Esophagus squamous epithelium (tissue), 5 donors: Measurements from ENCODE around the gene PFKL. TPM values are rescaled to one million over a fixed set of nuclear protein-coding genes. Genes with fewer than 3 reads are reported as not detected.

Experiments used
- DNase-seq: peaks from one replicate; lab custom pipeline; 2025; lab: John Stamatoyannopoulos, UW
- H3K27ac ChIP-seq, 4 donors: fragments of 200-600 bp; sonication (generic); one replicate each; pipeline ENCODE4 v1.5.1; 2016 to 2019; ENCODE audit warnings: mild to moderate bottlenecking in 1 of 4
- H3K27me3 ChIP-seq, 4 donors: fragments of 200-600 bp; sonication (generic); 1 replicate in 3 of 4; 2 replicates in 1 of 4; pipeline versions ENCODE4 v1.5.1 to v1.6.0; 2017 to 2021; ENCODE audit warnings: antibody characterized with exemption in 1 of 4
- H3K36me3 ChIP-seq, 3 donors: fragments of 200-600 bp; sonication (generic); one replicate each; pipeline ENCODE4 v1.5.1; 2016 to 2019
- H3K4me1 ChIP-seq, 3 donors: fragments of 200-600 bp; sonication (generic); one replicate each; pipeline ENCODE4 v1.5.1; 2017 to 2019
- H3K4me3 ChIP-seq, 4 donors: fragments of 200-600 bp; sonication (generic); 1 replicate in 3 of 4; 2 replicates in 1 of 4; pipeline ENCODE4 v1.5.1; 2016 to 2019; ENCODE audit warnings: mild to moderate bottlenecking in 2 of 4, moderate library complexity in 1 of 4
- H3K9me3 ChIP-seq, 3 donors: fragments of 200-600 bp; sonication (generic); one replicate each; pipeline ENCODE4 v1.5.1; 2016 to 2019
- POLR2A ChIP-seq, 4 donors: fragments of 450-650 bp; IDR thresholded peaks; one replicate each; pipeline ENCODE4 v1.6.1; 2017; ENCODE audit warnings: antibody characterized with exemption in 4 of 4, mild to moderate bottlenecking in 4 of 4, moderate library complexity in 3 of 4
- WGBS, 2 donors: methylation state at CpG; one replicate each; pipeline ENCODE4 v1.1.5; 2018; 5-methylcytosine and 5-hydroxymethylcytosine counted together
- intact Hi-C: fragments of 100-400 bp; cut with DNase I; formaldehyde crosslinking; loops from one replicate; pipeline ENCODE4 v1.15.0; 2022
- total RNA-seq, 4 donors: library from RNA; depleted of rRNA; stranded (reverse); fragments of >200 nt; gene quantifications; one replicate each; pipeline ENCODE4 v1.1.0, GENCODE V29; 2016
- TF ChIP-seq, protein P1 (sequence below), 6 experiments: fragments of 450-650 bp in 4 of 6; fragments of 200-600 bp in 2 of 6; sonication (generic) in 2 of 6; IDR thresholded peaks; one replicate each; pipeline ENCODE4 v1.5.1; 2016 to 2019; ENCODE audit warnings: antibody characterized with exemption in 6 of 6, mild to moderate bottlenecking in 4 of 6, moderate library complexity in 4 of 6
- donor health status: DM: yes; HTN: yes; CAD: no.

Gene PFKL
- total RNA-seq, 4 donors from 2014 or later, result 81.3 to 135 (median 94.6) TPM

DNA sequence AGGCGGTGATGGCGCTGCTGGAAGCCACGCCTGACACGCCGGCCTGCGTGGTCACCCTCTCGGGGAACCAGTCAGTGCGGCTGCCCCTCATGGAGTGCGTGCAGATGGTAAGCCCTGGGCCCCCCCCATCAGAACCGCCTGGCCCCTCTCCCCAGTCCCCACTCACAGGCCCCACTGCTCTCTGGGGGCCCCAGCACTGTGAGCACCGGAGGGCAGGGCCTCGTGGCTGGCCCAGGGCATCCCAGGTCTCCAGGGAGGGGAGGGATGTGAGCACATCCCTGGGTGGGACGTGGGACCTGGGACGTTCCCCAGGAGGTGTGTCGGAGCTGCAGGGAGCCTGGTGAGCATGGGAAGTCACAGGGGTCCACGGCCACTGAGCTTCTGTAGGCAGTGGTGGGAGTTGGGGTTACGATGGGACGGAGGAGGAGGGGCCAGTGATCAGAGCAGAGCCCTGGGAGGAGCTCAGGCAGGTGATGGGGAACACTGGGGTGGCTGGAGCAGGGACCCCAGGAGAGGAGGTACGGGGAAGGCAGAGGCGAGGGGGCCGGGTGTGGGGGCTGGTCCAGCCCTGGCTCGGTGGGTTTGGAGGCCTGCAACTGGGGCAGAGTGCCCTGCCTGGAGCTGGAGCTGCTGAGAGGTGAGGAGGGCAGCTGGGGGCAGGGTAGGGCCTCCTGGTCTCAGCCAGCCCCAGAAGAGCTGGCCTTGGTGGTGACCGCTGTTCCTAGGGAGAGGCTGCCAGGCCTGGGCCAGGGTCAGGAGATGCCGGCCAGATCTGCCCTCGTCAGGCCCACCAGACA, 18.8 kb downstream of the PFKL start:
- Histone ChIP-seq H3K27ac (no peak overlapping the region), H3K36me3 (peaks cover 17 to 100% (median 33%) of the 10 kb centered on the region in 3 donors), H3K4me1 (no peaks in the 10 kb centered on the region), H3K9me3 (no peaks in the 10 kb centered on the region), H3K4me3 (no peak overlapping the region), H3K27me3 (no peaks in the 10 kb centered on the region)
- 81 to 100% methylated on average over 1 to 3 of the region's 25 CpGs for WGBS, 2 donors
- DNase-seq, result no peak
- intact Hi-C loops, result no loop called here
- TF ChIP-seq, protein P1, sequence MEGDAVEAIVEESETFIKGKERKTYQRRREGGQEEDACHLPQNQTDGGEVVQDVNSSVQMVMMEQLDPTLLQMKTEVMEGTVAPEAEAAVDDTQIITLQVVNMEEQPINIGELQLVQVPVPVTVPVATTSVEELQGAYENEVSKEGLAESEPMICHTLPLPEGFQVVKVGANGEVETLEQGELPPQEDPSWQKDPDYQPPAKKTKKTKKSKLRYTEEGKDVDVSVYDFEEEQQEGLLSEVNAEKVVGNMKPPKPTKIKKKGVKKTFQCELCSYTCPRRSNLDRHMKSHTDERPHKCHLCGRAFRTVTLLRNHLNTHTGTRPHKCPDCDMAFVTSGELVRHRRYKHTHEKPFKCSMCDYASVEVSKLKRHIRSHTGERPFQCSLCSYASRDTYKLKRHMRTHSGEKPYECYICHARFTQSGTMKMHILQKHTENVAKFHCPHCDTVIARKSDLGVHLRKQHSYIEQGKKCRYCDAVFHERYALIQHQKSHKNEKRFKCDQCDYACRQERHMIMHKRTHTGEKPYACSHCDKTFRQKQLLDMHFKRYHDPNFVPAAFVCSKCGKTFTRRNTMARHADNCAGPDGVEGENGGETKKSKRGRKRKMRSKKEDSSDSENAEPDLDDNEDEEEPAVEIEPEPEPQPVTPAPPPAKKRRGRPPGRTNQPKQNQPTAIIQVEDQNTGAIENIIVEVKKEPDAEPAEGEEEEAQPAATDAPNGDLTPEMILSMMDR (IDR thresholded peaks at IDR 0.05), result no peak

DNA sequence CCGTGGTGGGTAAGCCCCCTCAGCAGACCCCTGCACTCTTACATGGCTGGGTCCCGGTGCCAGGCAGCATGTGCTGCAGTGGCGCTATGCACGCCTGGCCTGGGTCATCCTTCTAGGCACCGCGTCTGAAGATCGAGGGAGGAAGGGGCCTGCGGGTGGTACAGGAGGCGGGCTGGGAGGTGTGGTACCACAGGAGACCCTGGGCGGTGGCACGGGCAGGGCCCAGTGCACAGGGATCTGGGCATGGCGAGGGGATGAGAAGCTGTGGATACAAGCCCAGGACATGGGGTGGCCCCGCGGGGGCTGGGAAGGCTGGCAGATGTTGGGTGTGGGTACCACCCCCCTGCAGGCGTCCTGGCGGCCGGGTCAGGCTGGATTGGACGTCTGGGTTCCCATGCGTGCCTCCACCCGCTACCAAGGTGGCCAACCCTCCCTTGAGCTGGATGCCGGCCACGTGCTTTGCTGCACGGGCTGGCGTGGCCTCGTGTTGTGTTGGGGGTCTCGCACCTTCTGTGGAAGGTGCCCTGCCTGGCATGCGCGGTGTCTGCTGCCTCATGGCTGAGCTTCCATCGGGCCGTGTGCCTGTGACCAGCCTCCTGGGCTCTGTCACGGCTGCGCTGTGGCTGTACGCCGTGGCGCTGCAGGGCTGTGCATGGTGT, 19.7 kb downstream of the PFKL start:
- Histone ChIP-seq H3K27ac (no peak overlapping the region), H3K27me3 (no peaks in the 10 kb centered on the region), H3K9me3 (no peaks in the 10 kb centered on the region), H3K4me3 (no peak overlapping the region), H3K36me3 (peaks cover 19 to 100% (median 33%) of the 10 kb centered on the region in 3 donors), H3K4me1 (no peaks in the 10 kb centered on the region)
- 89% methylated on average over 12 to 15 of the region's 35 CpGs for WGBS, 2 donors
- intact Hi-C loops, result no loop called here
- DNase-seq, result no peak
- TF ChIP-seq POLR2A (IDR thresholded peaks at IDR 0.05), result no peak
- TF ChIP-seq, protein P1 (IDR thresholded peaks at IDR 0.05), result no peak

DNA sequence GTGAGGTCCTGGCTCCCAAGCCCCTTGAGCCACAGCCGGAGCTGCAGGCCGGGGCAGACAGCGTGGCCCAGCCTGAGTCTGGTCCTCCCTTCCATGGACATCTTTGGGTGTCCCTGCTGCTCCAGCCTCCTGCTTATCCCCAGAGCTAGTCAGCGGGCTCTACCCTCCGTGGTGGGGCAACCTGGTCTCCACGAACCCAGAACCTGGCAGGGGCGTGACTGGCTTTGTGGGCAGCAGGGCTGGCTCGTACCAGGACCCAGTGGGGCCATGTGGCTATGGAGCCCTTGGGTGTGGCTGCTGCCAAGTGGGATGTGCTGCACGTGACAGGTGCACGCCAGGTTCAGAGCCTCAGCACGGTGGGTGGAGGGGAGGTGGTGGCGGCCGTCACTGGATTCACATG, 21.0 kb downstream of the PFKL start:
- Histone ChIP-seq H3K4me1 (no peaks in the 10 kb centered on the region), H3K4me3 (no peak overlapping the region), H3K27me3 (no peaks in the 10 kb centered on the region), H3K9me3 (no peaks in the 10 kb centered on the region), H3K36me3 (peaks cover 19 to 100% (median 45%) of the 10 kb centered on the region in 3 donors), H3K27ac (no peak overlapping the region)
- no peak for DNase-seq
- TF ChIP-seq, protein P1 (IDR thresholded peaks at IDR 0.05), result no peak
- no peak for TF ChIP-seq POLR2A (IDR thresholded peaks at IDR 0.05)
- 96% methylated on average over 6 of the region's 13 CpGs; no CpG with 5 or more reads in 1 of the 2 donors for WGBS, 2 donors
- intact Hi-C loops, result no loop called here

DNA sequence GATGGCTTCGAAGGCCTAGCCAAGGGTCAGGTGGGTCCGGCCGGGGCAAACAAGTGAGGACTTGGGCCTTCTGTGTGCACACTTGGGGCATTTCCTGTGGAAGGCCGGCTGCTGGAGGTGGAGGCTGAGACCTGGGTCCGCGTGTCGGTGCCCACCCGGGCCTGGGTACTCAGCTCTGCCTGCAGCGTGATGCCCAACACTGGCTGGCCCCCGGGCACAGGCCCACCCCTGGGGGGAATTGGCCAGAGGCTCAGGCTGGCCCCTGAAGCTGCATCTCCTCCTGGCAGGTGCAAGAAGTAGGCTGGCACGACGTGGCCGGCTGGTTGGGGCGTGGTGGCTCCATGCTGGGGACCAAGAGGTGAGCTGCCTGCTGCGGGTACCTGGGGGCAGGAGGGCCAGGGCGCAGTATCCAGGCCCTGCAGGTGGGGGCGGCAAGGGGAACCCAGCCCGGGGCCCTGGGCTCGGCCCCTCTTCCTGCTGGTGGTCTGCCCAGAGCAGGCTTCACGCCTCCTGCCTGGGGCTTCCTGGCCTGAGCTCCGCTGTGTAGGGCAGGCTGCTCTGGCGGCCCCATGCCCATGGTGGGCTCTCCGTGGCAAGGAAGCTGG, 22.1 kb downstream of the PFKL start:
- peaks cover 23 to 100% (median 56%) of the 10 kb centered on the region in 3 donors for H3K36me3 ChIP-seq
- H3K4me3 ChIP-seq, result no peak overlapping the region
- H3K4me1 ChIP-seq, result no peaks in the 10 kb centered on the region
- DNase-seq, result no peak
- TF ChIP-seq, protein P1 (IDR thresholded peaks at IDR 0.05), result no peak
- no peak for TF ChIP-seq POLR2A (IDR thresholded peaks at IDR 0.05)
- H3K9me3 ChIP-seq, result no peaks in the 10 kb centered on the region
- 87% methylated on average over 3 of the region's 23 CpGs; no CpG with 5 or more reads in 1 of the 2 donors for WGBS, 2 donors
- no peak overlapping the region for H3K27ac ChIP-seq
- no peaks in the 10 kb centered on the region for H3K27me3 ChIP-seq
- intact Hi-C loops, result no loop called here
